ENCODE measurements around the gene DBF4B.

DBF4B gene

GRCh38 chr17:44787271-44787940, 78.9 kb downstream of the DBF4B start:
- ChIA-PET POLR2A (no interaction called here), CTCF (interaction anchor here (1.0 kb wide), 1 partner anchor 10 kb away, joined by 3 read pairs; no protein-coding TSS in a partner anchor)
- no peak for DNase-seq (ENCODE audit: extremely low spot score)
- no peak for TF ChIP-seq LEF1 (IDR thresholded peaks at IDR 0.05; ENCODE audit: borderline replicate concordance)
- TF ChIP-seq TARDBP (IDR thresholded peaks at IDR 0.05) = no peak
- no peak for TF ChIP-seq BHLHE40 (IDR thresholded peaks at IDR 0.05; ENCODE audit: borderline replicate concordance)
- TF ChIP-seq SP1 (IDR thresholded peaks at IDR 0.05) = no peak
- no peak for TF ChIP-seq HDGF (IDR thresholded peaks at IDR 0.05; ENCODE audit: borderline replicate concordance)
- TF ChIP-seq FOXA1 (IDR thresholded peaks at IDR 0.05) = no peak
- no peak for TF ChIP-seq L3MBTL2 (conservative IDR thresholded peaks at IDR 0.05)
- no peak for TF ChIP-seq CTBP1 (IDR thresholded peaks at IDR 0.05; ENCODE audit: borderline replicate concordance)
- no peak for TF ChIP-seq NFRKB (IDR thresholded peaks at IDR 0.05)
- TF ChIP-seq ELF4 (IDR thresholded peaks at IDR 0.05) = no peak
- no peak for TF ChIP-seq FOXK2 (IDR thresholded peaks at IDR 0.05)
- no peak for TF ChIP-seq FOXM1 (IDR thresholded peaks at IDR 0.05; ENCODE audit: borderline replicate concordance)

GRCh38 chr17:44788139-44788538, 79.7 kb downstream of the DBF4B start:
- ChIA-PET POLR2A (no interaction called here), CTCF (interaction anchor here (0.6 kb wide), 1 partner anchor 10 kb away, joined by 3 read pairs; no protein-coding TSS in a partner anchor)
- TF ChIP-seq TARDBP (IDR thresholded peaks at IDR 0.05) = no peak
- no peak for TF ChIP-seq LEF1 (IDR thresholded peaks at IDR 0.05; ENCODE audit: borderline replicate concordance)
- DNase-seq (ENCODE audit: extremely low spot score) = no peak

- POLR2A ChIA-PET = no interaction called here
- TF ChIP-seq ZNF384 (IDR thresholded peaks at IDR 0.05) = 0 out of 2 replicates have a peak, but pooled peaks have one; percentile 6
- TF ChIP-seq FOXK2 (IDR thresholded peaks at IDR 0.05) = no peak
- DNase-seq (ENCODE audit: extremely low spot score) = no peak
- CTCF ChIA-PET = interaction anchor here (0.6 kb wide), 1 partner anchor 39 kb away, joined by 3 read pairs; no protein-coding TSS in a partner anchor
Observed at GRCh38 chr17:44792276-44792675, 83.8 kb downstream of the DBF4B start.

- DNase-seq (ENCODE audit: extremely low spot score) = no peak
- POLR2A ChIA-PET = no interaction called here
- TF ChIP-seq BHLHE40 (IDR thresholded peaks at IDR 0.05; ENCODE audit: borderline replicate concordance) = no peak
- no peak for TF ChIP-seq ARNT (IDR thresholded peaks at IDR 0.05)
- no peak for TF ChIP-seq NFRKB (IDR thresholded peaks at IDR 0.05)
- no peak for TF ChIP-seq HDGF (IDR thresholded peaks at IDR 0.05; ENCODE audit: borderline replicate concordance)
- no peak for TF ChIP-seq TARDBP (IDR thresholded peaks at IDR 0.05)
- no peak for TF ChIP-seq SP1 (IDR thresholded peaks at IDR 0.05)
- no peak for TF ChIP-seq SUZ12 (IDR thresholded peaks at IDR 0.05)
- no peak for TF ChIP-seq ELF4 (IDR thresholded peaks at IDR 0.05)
- CTCF ChIA-PET = no interaction called here
Observed at GRCh38 chr17:44793885-44794842, 85.7 kb downstream of the DBF4B start.

GRCh38 chr17:44794851-44795413, 86.5 kb downstream of the DBF4B start:
- ChIA-PET POLR2A (no interaction called here), CTCF (no interaction called here)
- no peak for TF ChIP-seq TARDBP (IDR thresholded peaks at IDR 0.05)
- no peak for TF ChIP-seq BHLHE40 (IDR thresholded peaks at IDR 0.05; ENCODE audit: borderline replicate concordance)
- no peak for TF ChIP-seq FOXA1 (IDR thresholded peaks at IDR 0.05)
- no peak for TF ChIP-seq FOXM1 (IDR thresholded peaks at IDR 0.05; ENCODE audit: borderline replicate concordance)
- no peak for TF ChIP-seq ZNF384 (IDR thresholded peaks at IDR 0.05)
- no peak for TF ChIP-seq FOXK2 (IDR thresholded peaks at IDR 0.05)
- no peak for TF ChIP-seq SP1 (IDR thresholded peaks at IDR 0.05)
- TF ChIP-seq L3MBTL2 (conservative IDR thresholded peaks at IDR 0.05) = no peak
- no peak for TF ChIP-seq ELF4 (IDR thresholded peaks at IDR 0.05)
- TF ChIP-seq CTBP1 (IDR thresholded peaks at IDR 0.05; ENCODE audit: borderline replicate concordance) = no peak
- TF ChIP-seq HDGF (IDR thresholded peaks at IDR 0.05; ENCODE audit: borderline replicate concordance) = no peak
- no peak for TF ChIP-seq NFRKB (IDR thresholded peaks at IDR 0.05)
- no peak for TF ChIP-seq ARNT (IDR thresholded peaks at IDR 0.05)
- no peak for TF ChIP-seq LEF1 (IDR thresholded peaks at IDR 0.05; ENCODE audit: borderline replicate concordance)
- DNase-seq (ENCODE audit: extremely low spot score) = no peak

- no peak for DNase-seq (ENCODE audit: extremely low spot score)
- no peak for TF ChIP-seq FOXM1 (IDR thresholded peaks at IDR 0.05; ENCODE audit: borderline replicate concordance)
- TF ChIP-seq TARDBP (IDR thresholded peaks at IDR 0.05) = no peak
- no peak for TF ChIP-seq ELF4 (IDR thresholded peaks at IDR 0.05)
- TF ChIP-seq ARNT (IDR thresholded peaks at IDR 0.05) = no peak
- no peak for TF ChIP-seq PKNOX1 (IDR thresholded peaks at IDR 0.05)
- no peak for TF ChIP-seq L3MBTL2 (conservative IDR thresholded peaks at IDR 0.05)
- no peak for TF ChIP-seq BHLHE40 (IDR thresholded peaks at IDR 0.05; ENCODE audit: borderline replicate concordance)
- ChIA-PET POLR2A (no interaction called here), CTCF (no interaction called here)
Observed at GRCh38 chr17:44795421-44795820, 87.0 kb downstream of the DBF4B start.

- no peak for TF ChIP-seq LEF1 (IDR thresholded peaks at IDR 0.05; ENCODE audit: borderline replicate concordance)
- TF ChIP-seq FOXA1 (IDR thresholded peaks at IDR 0.05) = no peak
- TF ChIP-seq FOXK2 (IDR thresholded peaks at IDR 0.05) = no peak
- no peak for TF ChIP-seq FOXM1 (IDR thresholded peaks at IDR 0.05; ENCODE audit: borderline replicate concordance)
- TF ChIP-seq PKNOX1 (IDR thresholded peaks at IDR 0.05) = no peak
- TF ChIP-seq L3MBTL2 (conservative IDR thresholded peaks at IDR 0.05) = no peak
- no peak for DNase-seq (ENCODE audit: extremely low spot score)
- ChIA-PET CTCF (no interaction called here), POLR2A (no interaction called here)
Observed at GRCh38 chr17:44795928-44796327, 87.5 kb downstream of the DBF4B start.

All from HEK293T (cell line).